Cortex of kidney (tissue), 1 donor: ENCODE results near the gene TFAM.

Experiments used
- DNase-seq: peaks from one replicate; lab custom pipeline; 2025; lab: John Stamatoyannopoulos, UW

Gene TFAM

DNA sequence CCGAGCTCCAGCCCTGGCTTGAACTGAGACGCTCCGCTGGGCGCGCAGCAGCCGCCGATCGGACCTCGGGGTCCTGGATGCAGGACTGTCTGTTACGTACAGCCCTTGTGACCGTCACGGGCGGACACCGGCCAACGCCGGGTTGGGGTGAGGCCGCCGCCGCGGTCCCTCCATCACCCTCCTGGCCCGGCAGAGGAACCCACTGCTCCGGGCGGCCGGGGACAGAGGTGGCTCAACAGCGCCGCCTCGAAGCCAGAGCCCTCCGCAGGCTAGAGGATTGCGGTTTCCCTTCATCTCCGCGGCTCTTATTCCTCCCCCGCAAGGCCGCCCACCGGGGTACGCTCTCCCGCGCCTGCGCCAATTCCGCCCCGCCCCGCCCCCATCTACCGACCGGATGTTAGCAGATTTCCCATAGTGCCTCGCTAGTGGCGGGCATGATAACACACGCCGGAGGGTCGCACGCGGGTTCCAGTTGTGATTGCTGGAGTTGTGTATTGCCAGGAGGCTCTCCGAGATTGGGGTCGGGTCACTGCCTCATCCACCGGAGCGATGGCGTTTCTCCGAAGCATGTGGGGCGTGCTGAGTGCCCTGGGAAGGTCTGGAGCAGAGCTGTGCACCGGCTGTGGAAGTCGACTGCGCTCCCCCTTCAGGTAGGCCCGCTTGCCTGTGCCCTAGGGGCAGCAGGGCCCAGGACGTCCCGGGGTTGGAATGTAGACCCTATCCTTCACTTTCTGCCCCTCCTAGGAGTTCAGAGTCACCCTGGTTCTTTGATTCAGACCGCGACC, at the start of gene TFAM:
Gene TFAM, plus strand, starts transcription at position 412 of the 785 bp plus-strand sequence. Its CDS starts 138 bp downstream, at position 550.
- peak; percentile 68 for DNase-seq

DNA sequence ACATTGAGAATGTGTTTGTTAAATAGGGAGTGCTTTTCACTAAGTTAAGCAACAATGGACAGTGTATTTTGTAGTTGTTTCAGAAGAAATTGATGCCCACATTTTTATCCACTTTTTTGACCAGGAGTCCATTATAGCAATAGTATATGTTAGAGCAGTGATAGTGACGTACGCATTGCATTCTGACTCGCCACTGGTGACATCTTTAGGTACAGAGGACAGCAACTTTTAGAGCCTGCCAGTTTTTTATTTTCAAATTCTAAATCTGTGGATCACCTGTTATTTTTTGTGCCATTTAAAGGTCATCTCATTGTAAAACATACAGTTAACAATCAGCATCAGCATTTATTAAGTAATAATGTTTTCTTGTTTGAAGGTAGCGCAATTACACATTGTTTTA, 49.0 kb upstream of the TFAM start:
- DNase-seq, result no peak

- DNase-seq, result no peak
Observed at GRCh38 chr10:58341422-58341821, 43.8 kb upstream of the TFAM start.

DNA sequence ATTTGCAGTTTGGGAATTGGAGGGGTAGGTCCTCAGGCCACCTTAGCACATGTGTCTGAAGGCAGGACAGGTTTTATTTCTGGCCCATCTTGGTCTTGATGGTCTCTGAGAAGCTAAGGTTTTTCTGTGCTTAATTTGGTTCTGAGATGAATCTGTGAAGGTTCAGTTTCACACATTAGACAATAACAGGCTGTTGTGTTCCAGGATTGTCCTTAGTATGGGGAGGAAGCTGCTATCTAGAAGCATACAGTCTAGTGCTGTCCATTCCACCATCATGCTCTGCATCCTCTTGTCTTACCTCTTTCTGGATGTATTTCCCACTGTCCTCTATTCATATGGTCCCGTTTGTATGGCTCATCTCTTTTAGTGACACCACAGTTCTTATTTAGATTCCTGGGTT, 43.3 kb upstream of the TFAM start:
- no peak for DNase-seq

GRCh38 chr10:58347967-58348366, 37.2 kb upstream of the TFAM start:
- no peak for DNase-seq

DNA sequence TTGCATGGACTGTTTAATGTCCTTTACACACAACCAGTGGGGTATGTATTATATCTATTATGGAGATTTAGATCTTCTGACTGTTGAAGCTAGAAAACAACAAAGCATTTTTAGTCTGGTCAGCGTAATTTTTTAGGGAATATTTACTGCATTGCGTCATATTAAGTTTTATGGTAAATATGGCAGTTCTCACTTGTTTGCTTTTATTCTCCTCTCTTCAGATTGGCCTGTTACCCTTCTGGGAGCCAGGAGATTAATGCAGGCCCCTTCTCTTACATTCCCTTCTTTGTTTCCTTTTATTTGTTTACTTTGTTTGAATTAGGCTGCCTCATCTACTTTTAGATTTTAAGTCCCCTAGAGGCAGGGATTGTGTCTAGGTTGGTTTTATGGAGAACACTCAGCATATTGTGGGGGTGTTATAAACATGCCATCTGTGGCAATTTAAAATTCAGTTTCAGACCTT, 36.6 kb upstream of the TFAM start:
- no peak for DNase-seq

DNA sequence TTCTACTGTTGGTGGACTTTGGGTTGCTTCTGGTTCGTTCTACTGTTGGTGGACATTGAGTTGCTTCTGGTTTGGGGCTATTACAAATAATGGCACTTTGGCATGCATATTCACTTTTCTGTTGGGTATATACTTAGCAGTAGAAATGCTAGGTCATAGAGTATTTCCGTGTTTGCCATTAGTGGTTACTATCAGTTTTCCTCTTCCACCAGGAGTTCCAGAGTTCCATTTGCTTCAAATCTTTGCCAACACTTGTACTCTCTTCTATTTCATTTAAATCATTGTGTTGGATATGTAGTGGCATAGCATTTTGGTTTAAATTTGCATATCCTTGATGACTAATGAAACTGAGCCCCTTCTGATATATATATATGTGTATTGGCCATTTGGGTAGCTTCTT, 35.2 kb upstream of the TFAM start:
- DNase-seq, result no peak

GRCh38 chr10:58350619-58351323, 34.4 kb upstream of the TFAM start:
- no peak for DNase-seq

- no peak for DNase-seq
Observed at GRCh38 chr10:58351616-58352578, 33.3 kb upstream of the TFAM start.

DNA sequence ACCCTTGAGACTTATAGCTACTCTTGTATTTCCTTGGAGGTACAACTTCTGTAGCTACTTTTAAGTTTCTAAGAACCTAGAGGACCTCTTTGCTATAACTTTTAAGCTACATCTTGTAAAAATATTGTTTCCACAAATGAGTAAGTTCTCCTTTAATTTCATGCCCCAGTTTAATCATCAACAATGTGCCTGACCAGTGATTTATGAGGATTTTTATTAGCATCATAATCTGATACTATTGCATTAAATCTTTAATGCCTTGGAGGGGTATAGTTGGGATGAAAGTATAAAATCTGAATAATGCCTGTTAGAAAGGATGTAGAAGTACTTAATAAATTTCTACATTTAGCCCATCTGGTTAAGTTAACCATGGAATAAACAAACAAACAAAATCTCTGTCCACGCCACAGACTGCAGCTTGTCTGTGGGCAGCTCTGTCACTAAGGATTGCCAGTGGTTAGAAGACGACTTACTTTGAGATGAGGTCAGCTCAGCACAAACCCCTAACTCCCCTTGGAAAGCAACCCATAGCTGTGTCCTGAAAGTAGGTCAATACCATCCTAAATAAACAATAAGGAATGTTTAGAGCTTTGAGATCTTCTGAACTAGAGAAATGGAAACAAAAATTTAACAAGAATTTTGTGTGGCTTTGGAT, 32.1 kb upstream of the TFAM start:
- no peak for DNase-seq

DNA sequence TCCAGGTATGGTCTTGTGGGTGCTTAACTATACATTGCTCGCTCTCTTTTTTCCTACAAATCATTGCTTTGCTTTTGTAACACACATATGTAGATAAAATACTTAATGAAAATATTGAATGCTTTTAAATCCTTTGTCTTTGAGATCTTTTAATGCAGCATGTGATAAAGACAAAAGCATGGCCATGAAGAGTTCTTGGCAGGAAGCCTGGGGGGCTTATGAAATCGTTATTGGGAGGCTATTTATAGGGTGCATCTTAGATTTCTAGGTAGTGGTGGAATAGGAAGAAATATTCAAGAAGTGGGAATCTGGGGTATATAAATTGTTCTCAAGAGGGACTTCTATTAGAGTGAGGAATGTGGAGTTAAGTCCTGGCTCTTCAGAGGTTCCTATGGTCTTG, 28.5 kb upstream of the TFAM start:
- DNase-seq, result no peak

- DNase-seq, result no peak
Observed at GRCh38 chr10:58358314-58358933, 26.8 kb upstream of the TFAM start.

- no peak for DNase-seq
Observed at GRCh38 chr10:58358947-58359346, 26.3 kb upstream of the TFAM start.

GRCh38 chr10:58359541-58359940, 25.7 kb upstream of the TFAM start:
- DNase-seq, result no peak

DNA sequence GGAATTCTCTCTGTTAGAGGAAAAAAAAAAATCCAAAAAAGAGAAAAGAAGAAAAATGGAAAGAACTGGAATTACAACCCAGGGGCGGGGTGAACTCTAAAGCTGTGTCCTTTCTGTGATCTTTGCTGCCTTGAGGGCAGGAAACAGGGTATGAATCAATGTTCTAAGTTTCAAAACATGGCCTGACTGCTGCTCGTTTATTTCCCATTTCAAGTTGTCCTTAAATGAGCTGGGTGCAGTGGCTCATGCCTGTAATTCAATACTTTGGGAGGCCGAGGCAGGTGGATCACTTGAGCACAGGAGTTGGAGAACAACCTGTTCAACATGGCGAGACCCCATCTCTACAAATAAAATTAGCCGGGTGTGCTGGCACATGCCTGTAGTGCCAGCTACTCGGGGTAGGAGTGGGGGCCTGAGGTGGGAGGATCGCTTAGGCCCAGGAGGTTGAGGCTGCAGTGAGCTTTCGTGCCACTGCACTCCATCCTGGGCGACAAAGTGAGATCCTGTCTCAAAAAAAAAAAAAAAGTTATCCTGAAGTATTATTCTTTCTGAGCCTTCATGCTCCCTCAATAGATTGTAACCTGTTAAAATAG, 24.7 kb upstream of the TFAM start:
- DNase-seq, result no peak

GRCh38 chr10:58361353-58361752, 23.9 kb upstream of the TFAM start:
- no peak for DNase-seq

- no peak for DNase-seq
Observed at GRCh38 chr10:58362027-58362789, 23.0 kb upstream of the TFAM start.

- no peak for DNase-seq
Observed at GRCh38 chr10:58367069-58367468, 18.1 kb upstream of the TFAM start.

DNA sequence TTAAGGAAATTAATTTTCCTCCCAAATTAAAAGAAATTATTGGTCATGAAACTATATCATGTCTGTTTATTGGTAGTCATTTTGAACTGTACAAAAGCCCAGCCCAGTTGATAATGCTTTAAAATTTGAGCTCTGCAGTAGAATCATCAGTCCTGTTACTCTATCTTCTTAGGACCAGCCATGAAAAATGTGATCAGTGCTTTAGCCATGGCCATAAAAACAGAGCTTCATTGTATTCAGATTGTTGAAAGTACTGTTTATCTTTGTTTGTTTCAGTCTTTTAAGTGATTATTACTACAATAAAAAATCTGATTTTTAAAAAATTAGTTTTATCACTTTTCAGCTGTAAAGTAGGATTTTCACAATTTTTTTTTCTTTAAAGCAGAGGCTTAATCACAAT, 13.7 kb upstream of the TFAM start:
- no peak for DNase-seq
